GM12878 (cell line): ENCODE data around the gene EIF6. TPM values are rescaled to one million over a fixed set of nuclear protein-coding genes. Genes with fewer than 3 reads are reported as not detected.
A peak's percentile ranks its signal among the peaks of the same experiment; 100 is the strongest.
"Not testable (repeated sequence)": the region's sequence is repeated elsewhere in the genome, so short reads cannot be mapped to it uniquely, and the experiment has no call there.

Experiments
- ATAC-seq: fragments of 200-7000 bp; cut with Tn5 transposase; 3 replicates; pipeline ENCODE4 v1.9.1; 2020; ENCODE audit warnings: mild to moderate bottlenecking, moderate library complexity
- BruUV-seq: library from RNA; stranded (reverse); fragments of 400-500 nt; replicated peaks from 2 replicates; lab custom pipeline; 2021; lab: Mats Ljungman, UMichigan
- CTCF ChIA-PET: fragments of 300-600 bp; sonication (Branson Sonifier 250); formaldehyde crosslinking; extraction: SDS; loops from one replicate; lab custom pipeline; 2021; ENCODE audit warnings: inconsistent platforms; lab: Yijun Ruan, JAX
- POLR2A ChIA-PET: fragments of 350-600 bp; formaldehyde crosslinking; extraction: SDS; loops from one replicate; lab custom pipeline; 2021; ENCODE audit warnings: inconsistent platforms; lab: Charles Lee
- RAD21 ChIA-PET: fragments of 300-600 bp; sonication (Branson Sonifier 250); formaldehyde crosslinking; loops from one replicate; lab custom pipeline; 2023; ENCODE audit warnings: antibody characterized with exemption; ENCODE audit not compliant: unreplicated experiment; lab: Charles Lee
- SMC1A ChIA-PET: fragments of 300-600 bp; sonication (Branson Sonifier 250); formaldehyde crosslinking; loops from one replicate; lab custom pipeline; 2023; ENCODE audit not compliant: unreplicated experiment, uncharacterized antibody; lab: Charles Lee
- DNase-seq: peaks from one replicate; pipeline ENCODE4 v3.0.0-alpha.2; 2011; ENCODE audit warnings: low read depth, low spot score
- FAIRE-seq: peaks from 3 replicates; lab custom pipeline; 2011; peaks lifted over from hg19 to GRCh38; lab: Jason Lieb, UNC
- H2AFZ ChIP-seq: 2 replicates; pipeline ENCODE4 v1.6.0; 2011; ENCODE audit warnings: low read depth, low read length, control low read depth; ENCODE audit not compliant: control insufficient read depth
- H3K27ac ChIP-seq: 2 replicates; pipeline ENCODE4 v1.5.1; 2011; ENCODE audit warnings: control low read depth; ENCODE audit not compliant: control insufficient read depth, insufficient read depth
- H3K27me3 ChIP-seq, 2 experiments: replicated peaks in 1 of 2; 2 replicates each; pipeline versions ENCODE4 v1.6.0 to v1.6.1; 2011; ENCODE audit warnings: low read length in 1 of 2; ENCODE audit not compliant: control insufficient read depth in 2 of 2, insufficient read depth in 2 of 2
- H3K36me3 ChIP-seq, 2 experiments: 2 replicates each; pipeline ENCODE4 v1.5.1; 2011; ENCODE audit warnings: low read length in 1 of 2; ENCODE audit not compliant: control insufficient read depth in 2 of 2, insufficient read depth in 2 of 2
- H3K4me1 ChIP-seq: 2 replicates; pipeline ENCODE4 v1.6.1; 2011; ENCODE audit warnings: mild to moderate bottlenecking, low read length, moderate library complexity, mixed read lengths; ENCODE audit not compliant: control insufficient read depth, insufficient read depth
- H3K4me2 ChIP-seq: 2 replicates; pipeline ENCODE4 v1.6.0; 2011; ENCODE audit warnings: control low read depth; ENCODE audit not compliant: control insufficient read depth, insufficient read depth
- H3K4me3 ChIP-seq: fragments of 200-600 bp; sonication (generic); 2 replicates; pipeline ENCODE4 v1.5.1; 2016
- H3K79me2 ChIP-seq: 2 replicates; pipeline ENCODE4 v1.6.0; 2011; ENCODE audit warnings: low read length; ENCODE audit not compliant: control insufficient read depth, insufficient read depth
- H3K9ac ChIP-seq: 2 replicates; pipeline ENCODE4 v1.8.0; 2011; ENCODE audit warnings: low read length, control low read depth, mixed read lengths; ENCODE audit not compliant: control insufficient read depth, insufficient read depth
- H3K9me3 ChIP-seq: replicated peaks from 3 replicates; pipeline ENCODE4 v1.5.1; 2011; ENCODE audit warnings: mild to moderate bottlenecking, low read length; ENCODE audit not compliant: control insufficient read depth, insufficient read depth
- H4K20me1 ChIP-seq: 2 replicates; pipeline ENCODE4 v1.6.0; 2011; ENCODE audit not compliant: control insufficient read depth, insufficient read depth
- CHD2 ChIP-seq: IDR thresholded peaks from 2 replicates; pipeline ENCODE4 v1.6.1; 2011; ENCODE audit warnings: low read depth, low read length, improper control_type of control experiment, borderline replicate concordance
- DPF2 ChIP-seq: fragments of 450-650 bp; IDR thresholded peaks from 2 replicates; pipeline ENCODE4 v1.6.1; 2017; ENCODE audit warnings: mild to moderate bottlenecking
- HDGF ChIP-seq: fragments of 450-650 bp; IDR thresholded peaks from 2 replicates; pipeline ENCODE4 v1.6.1; 2016; ENCODE audit warnings: antibody characterized with exemption
- JUNB ChIP-seq: IDR thresholded peaks from 2 replicates; pipeline ENCODE4 v1.6.1; 2016; ENCODE audit warnings: antibody characterized with exemption, mild to moderate bottlenecking
- MTA2 ChIP-seq: fragments of 450-650 bp; IDR thresholded peaks from 2 replicates; pipeline ENCODE4 v1.6.1; 2016; ENCODE audit warnings: low read depth, mild to moderate bottlenecking, moderate library complexity
- PAX8 ChIP-seq: fragments of 450-650 bp; IDR thresholded peaks from 2 replicates; pipeline ENCODE4 v1.6.1; 2017; ENCODE audit warnings: mild to moderate bottlenecking, moderate library complexity
- RB1 ChIP-seq: fragments of 450-650 bp; formaldehyde crosslinking; IDR thresholded peaks from 2 replicates; pipeline ENCODE4 v1.6.1; 2017; ENCODE audit warnings: mild to moderate bottlenecking, borderline replicate concordance
- RUNX3 ChIP-seq: IDR thresholded peaks from 2 replicates; pipeline ENCODE4 v1.6.1; 2012; ENCODE audit warnings: low read length, inconsistent platforms
- SIX5 ChIP-seq: IDR thresholded peaks from 2 replicates; pipeline ENCODE4 v1.6.1; 2011; ENCODE audit warnings: mild to moderate bottlenecking, low read depth, low read length, moderate library complexity; ENCODE audit not compliant: severe bottlenecking
- SUPT20H ChIP-seq: IDR thresholded peaks from 2 replicates; pipeline ENCODE4 v1.6.1; 2011; ENCODE audit warnings: low read depth, mild to moderate bottlenecking, low read length, moderate library complexity, borderline replicate concordance; ENCODE audit not compliant: control insufficient read depth
- ZNF207 ChIP-seq: fragments of 450-650 bp; IDR thresholded peaks from 2 replicates; pipeline ENCODE4 v1.6.1; 2014; ENCODE audit warnings: antibody characterized with exemption, mild to moderate bottlenecking, borderline replicate concordance
- WGBS: methylation state at CpG from one replicate; pipeline ENCODE4 v1.1.6; 2016; ENCODE audit warnings: low lambda C conversion rate; ENCODE audit not compliant: insufficient replicate concordance, insufficient coverage; ENCODE audit errors: missing lambda C conversion rate; 5-methylcytosine and 5-hydroxymethylcytosine counted together
- in situ Hi-C: fragments of 300-500 bp; cut with MboI; formaldehyde crosslinking; loops from 9 replicates; pipeline ENCODE4 v1.14.3; 2018; ENCODE audit warnings: mixed read lengths
- intact Hi-C: fragments of 100-400 bp; cut with micrococcal nuclease; formaldehyde crosslinking; loops from one replicate; pipeline ENCODE4 v1.14.2; 2022; ENCODE audit not compliant: unreplicated experiment
- polyA plus RNA-seq, 11 experiments: library from polyadenylated mRNA; depleted of rRNA in 4 of 11; unstranded in 6 of 11; stranded (reverse) in 5 of 11; fragments of >200 nt; fragmentation: Nextera tagmentation in 4 of 11; fragmentation: Illumina TruSeq in 1 of 11; extraction: Ambion mirVana in 4 of 11; extraction: Trizol in 1 of 11; gene quantifications; 1 replicate in 1 of 11; 2 replicates in 10 of 11; pipeline versions ENCODE4 v1.2.1 to v1.2.3, GENCODE V29; 2011 to 2016; ENCODE audit warnings: inconsistent platforms in 2 of 11, missing spikeins in 2 of 11, low read depth in 1 of 11
- total RNA-seq, 4 experiments: library from RNA; depleted of rRNA in 3 of 4; stranded (reverse); fragments of >200 nt in 3 of 4; fragmentation: Illumina TruSeq in 1 of 4; extraction: Trizol in 1 of 4; gene quantifications; 2 replicates each; pipeline versions ENCODE4 v1.2.1 to v1.2.3, GENCODE V29; 2013 to 2021
- TF ChIP-seq, protein P1 (sequence below): fragments of 450-650 bp; IDR thresholded peaks from 2 replicates; pipeline ENCODE4 v1.6.1; 2017; ENCODE audit warnings: mild to moderate bottlenecking

EIF6 gene
- total and polyA plus RNA-seq, 10 of the 15 experiments (the other 5 are each of a cell fraction or from before 2014, with no cell fraction given) = 127 to 607 (median 197) TPM

DNA sequence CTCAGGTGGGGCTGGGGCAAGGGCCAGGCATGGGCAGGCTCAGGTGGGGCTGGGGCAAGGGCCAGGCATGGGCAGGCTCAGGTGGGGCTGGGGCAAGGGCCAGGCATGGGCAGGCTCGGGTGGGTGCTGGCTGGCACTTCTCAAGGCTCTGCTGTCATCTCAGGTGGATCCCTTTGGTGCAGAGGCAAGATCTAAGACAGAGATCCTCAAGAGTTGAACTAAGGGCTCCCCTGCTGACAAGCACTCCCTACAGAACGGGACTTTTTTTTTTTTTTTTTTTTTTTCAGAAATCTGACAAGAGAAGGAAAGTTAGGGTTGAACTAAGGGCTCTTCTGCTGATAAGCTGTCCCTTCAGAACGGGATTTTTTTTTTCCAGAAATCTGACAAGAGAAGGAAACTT, 31.6 kb downstream of the EIF6 start:
- in situ Hi-C loops = loop anchor here (25.0 kb wide), 1 partner anchor 416 kb away; the partner anchor contains the start of gene NCOA6
- intact Hi-C loops = no loop called here
- BruUV-seq = no TSS peak
- no peak overlapping the region for H3K4me2 ChIP-seq
- no peaks in the 10 kb centered on the region for H3K9me3 ChIP-seq
- H3K79me2 ChIP-seq = no peaks in the 10 kb centered on the region
- no peak overlapping the region for H3K27ac ChIP-seq
- ChIA-PET POLR2A (no interaction called here), CTCF (no interaction called here), SMC1A (interaction anchor here (0.6 to 1.6 kb wide), 2 partner anchors 15 to 60 kb away, joined by 3 to 4 read pairs; no protein-coding TSS in a partner anchor), RAD21 (no interaction called here)
- H3K27me3 ChIP-seq = no peaks in the 10 kb centered on the region
- 67% methylated on average over 3 of the region's 3 CpGs for WGBS
- ATAC-seq = no peak
- DNase-seq = no peak
- no peak for FAIRE-seq
- no peak overlapping the region for H2AFZ ChIP-seq
- no peaks in the 10 kb centered on the region for H4K20me1 ChIP-seq
- H3K4me1 ChIP-seq = peaks cover 20% of the 10 kb centered on the region
- no peaks in the 10 kb centered on the region for H3K36me3 ChIP-seq
- TF ChIP-seq, protein P1, sequence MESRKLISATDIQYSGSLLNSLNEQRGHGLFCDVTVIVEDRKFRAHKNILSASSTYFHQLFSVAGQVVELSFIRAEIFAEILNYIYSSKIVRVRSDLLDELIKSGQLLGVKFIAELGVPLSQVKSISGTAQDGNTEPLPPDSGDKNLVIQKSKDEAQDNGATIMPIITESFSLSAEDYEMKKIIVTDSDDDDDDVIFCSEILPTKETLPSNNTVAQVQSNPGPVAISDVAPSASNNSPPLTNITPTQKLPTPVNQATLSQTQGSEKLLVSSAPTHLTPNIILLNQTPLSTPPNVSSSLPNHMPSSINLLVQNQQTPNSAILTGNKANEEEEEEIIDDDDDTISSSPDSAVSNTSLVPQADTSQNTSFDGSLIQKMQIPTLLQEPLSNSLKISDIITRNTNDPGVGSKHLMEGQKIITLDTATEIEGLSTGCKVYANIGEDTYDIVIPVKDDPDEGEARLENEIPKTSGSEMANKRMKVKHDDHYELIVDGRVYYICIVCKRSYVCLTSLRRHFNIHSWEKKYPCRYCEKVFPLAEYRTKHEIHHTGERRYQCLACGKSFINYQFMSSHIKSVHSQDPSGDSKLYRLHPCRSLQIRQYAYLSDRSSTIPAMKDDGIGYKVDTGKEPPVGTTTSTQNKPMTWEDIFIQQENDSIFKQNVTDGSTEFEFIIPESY = no peak
- no peak for TF ChIP-seq RUNX3
- TF ChIP-seq SUPT20H = no peak
- TF ChIP-seq MTA2 = no peak
- TF ChIP-seq HDGF = no peak
- no peak for TF ChIP-seq ZNF207
- no peak for TF ChIP-seq DPF2
- TF ChIP-seq RB1 = no peak
- TF ChIP-seq SIX5 = no peak
- no peak for TF ChIP-seq JUNB
- TF ChIP-seq PAX8 = no peak
- TF ChIP-seq CHD2 = no peak
- no peak overlapping the region for H3K9ac ChIP-seq
- no peak overlapping the region for H3K4me3 ChIP-seq

- Histone ChIP-seq H3K4me1 (peaks cover 20% of the 10 kb centered on the region), H3K27ac (peak overlapping the region; percentile 54; the same call in 1 of the 2 replicates)
- intact Hi-C loops, ATAC-seq, BruUV-seq, H3K79me2 ChIP-seq, FAIRE-seq, H3K4me3 ChIP-seq, DNase-seq, H3K36me3 ChIP-seq, SMC1A ChIA-PET, H3K4me2 ChIP-seq, H3K9ac ChIP-seq, H2AFZ ChIP-seq, CTCF ChIA-PET, H4K20me1 ChIP-seq, H3K9me3 ChIP-seq, H3K27me3 ChIP-seq, POLR2A ChIA-PET: not testable (repeated sequence)
- 100% methylated on average over 1 of the region's 2 CpGs for WGBS
- RAD21 ChIA-PET = interaction anchor here (1.4 kb wide), 1 partner anchor 108 kb away, joined by 4 read pairs; no protein-coding TSS in a partner anchor
- in situ Hi-C loops = loop anchor here (25.0 kb wide), 1 partner anchor 415 kb away; the partner anchor contains the start of gene NCOA6
Observed at GRCh38 chr20:35252598-35252997, 32.0 kb downstream of the EIF6 start.
